Spleen (tissue), 7 donors: ENCODE results near the gene HPCAL1.

Experiments
- CTCF ChIP-seq, 11 experiments: fragments of 200-600 bp in 7 of 11; fragments of 450-650 bp in 4 of 11; sonication (generic) in 4 of 11; IDR thresholded peaks in 8 of 11; conservative IDR thresholded peaks in 3 of 11; 1 replicate in 7 of 11; 2 replicates in 4 of 11; pipeline versions ENCODE4 v1.4.0 to v1.8.0; 2016 to 2021; ENCODE audit warnings: antibody characterized with exemption in 11 of 11, inconsistent platforms in 4 of 11, mild to moderate bottlenecking in 1 of 11
- POLR2A ChIP-seq, 3 donors: fragments of 450-650 bp; IDR thresholded peaks; one replicate each; pipeline ENCODE4 v1.5.1; 2017; ENCODE audit warnings: antibody characterized with exemption in 3 of 3, mild to moderate bottlenecking in 1 of 3
- donor health status: DM: no; HTN: no; CAD: no; lungs with moderate emphysema.
- donor health status: DM: no; HTN: no; CAD: no.
- donor health status: DM: no; HTN: no; CAD: no.

- TF ChIP-seq POLR2A (IDR thresholded peaks at IDR 0.05) (no peak), CTCF (IDR thresholded peaks at IDR 0.05 in 8 of 11, conservative IDR thresholded peaks at IDR 0.05 in 3 of 11) (no peak)
Observed at GRCh38 chr2:10332402-10333246, 29.9 kb downstream of the HPCAL1 start.
